GM12864 (cell line): ENCODE results near the gene MSN.
"Not testable (repeated sequence)": the region's sequence is repeated elsewhere in the genome, so short reads cannot be mapped to it uniquely, and the experiment has no call there.

Experiments
- DNase-seq: peaks from one replicate; pipeline ENCODE4 v3.0.0-alpha.2; 2011; ENCODE audit warnings: low read depth
- H3K4me3 ChIP-seq: 2 replicates; pipeline ENCODE4 v1.5.1; 2011; ENCODE audit warnings: mild to moderate bottlenecking, low read depth, low read length, control low read depth
- TF ChIP-seq, protein P1 (sequence below): IDR thresholded peaks from 2 replicates; pipeline ENCODE4 v1.5.1; 2011; ENCODE audit warnings: low read depth, mild to moderate bottlenecking, moderate library complexity, low read length, control low read depth, inconsistent platforms; ENCODE audit errors: missing control alignments

The MSN gene

DNA sequence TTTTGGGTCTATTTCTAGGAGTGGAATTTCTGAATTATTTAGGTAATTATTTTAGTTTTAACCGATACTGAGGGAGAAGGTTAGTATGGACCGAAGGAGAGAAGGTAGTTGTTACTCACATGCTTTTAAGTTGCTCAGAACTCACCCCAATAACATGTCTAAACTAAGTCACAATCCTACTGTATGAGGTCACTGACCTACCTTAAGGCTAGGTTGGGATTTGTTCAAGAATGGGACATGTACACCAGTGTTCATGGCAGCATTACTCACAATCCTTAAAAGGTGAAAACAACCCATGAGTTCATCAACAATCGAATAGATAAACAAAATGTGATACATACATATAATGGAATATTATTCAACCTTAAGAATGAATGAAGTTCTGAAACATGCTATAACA, 90.5 kb downstream of the MSN start:
- TF ChIP-seq, protein P1, sequence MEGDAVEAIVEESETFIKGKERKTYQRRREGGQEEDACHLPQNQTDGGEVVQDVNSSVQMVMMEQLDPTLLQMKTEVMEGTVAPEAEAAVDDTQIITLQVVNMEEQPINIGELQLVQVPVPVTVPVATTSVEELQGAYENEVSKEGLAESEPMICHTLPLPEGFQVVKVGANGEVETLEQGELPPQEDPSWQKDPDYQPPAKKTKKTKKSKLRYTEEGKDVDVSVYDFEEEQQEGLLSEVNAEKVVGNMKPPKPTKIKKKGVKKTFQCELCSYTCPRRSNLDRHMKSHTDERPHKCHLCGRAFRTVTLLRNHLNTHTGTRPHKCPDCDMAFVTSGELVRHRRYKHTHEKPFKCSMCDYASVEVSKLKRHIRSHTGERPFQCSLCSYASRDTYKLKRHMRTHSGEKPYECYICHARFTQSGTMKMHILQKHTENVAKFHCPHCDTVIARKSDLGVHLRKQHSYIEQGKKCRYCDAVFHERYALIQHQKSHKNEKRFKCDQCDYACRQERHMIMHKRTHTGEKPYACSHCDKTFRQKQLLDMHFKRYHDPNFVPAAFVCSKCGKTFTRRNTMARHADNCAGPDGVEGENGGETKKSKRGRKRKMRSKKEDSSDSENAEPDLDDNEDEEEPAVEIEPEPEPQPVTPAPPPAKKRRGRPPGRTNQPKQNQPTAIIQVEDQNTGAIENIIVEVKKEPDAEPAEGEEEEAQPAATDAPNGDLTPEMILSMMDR: no peak
- no peak overlapping the region for H3K4me3 ChIP-seq
- DNase-seq: no peak

DNA sequence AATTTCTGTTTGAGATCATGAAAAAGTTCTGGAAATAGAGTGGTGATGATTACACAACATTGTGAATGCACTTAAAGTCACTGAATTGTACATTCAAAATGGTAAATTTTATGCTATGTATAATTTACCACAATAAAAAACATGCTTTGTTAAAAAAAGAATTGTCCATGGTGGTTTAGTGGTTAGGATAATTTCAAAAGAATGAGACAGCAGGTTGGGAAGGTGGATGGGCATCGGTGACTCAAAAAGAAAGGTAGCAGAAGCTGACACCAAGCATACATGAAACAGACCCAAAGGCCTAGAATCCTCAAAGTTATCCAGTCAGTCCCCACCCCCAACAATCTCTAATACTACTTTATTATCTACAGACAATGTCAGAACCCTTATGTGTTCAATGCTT, 91.1 kb downstream of the MSN start:
- TF ChIP-seq, protein P1: no peak
- no peak for DNase-seq
- no peak overlapping the region for H3K4me3 ChIP-seq

DNA sequence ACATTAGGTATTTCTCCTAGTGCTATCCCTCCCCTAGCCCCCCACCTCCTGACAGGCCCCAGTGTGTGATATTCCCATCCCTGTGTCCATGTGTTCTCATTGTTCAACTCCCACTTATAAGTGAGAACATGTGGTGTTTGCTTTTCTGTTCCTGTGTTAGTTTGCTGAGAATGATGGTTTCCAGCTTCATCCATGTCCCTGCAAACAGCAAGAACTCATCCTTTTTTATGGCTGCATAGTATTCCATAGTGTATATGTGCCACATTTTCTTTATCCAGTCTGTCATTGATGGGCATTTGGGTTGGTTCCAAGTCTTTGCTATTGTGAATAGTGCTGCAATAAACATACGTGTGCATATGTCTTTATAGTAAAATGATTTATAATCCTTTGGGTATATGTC, 92.1 kb downstream of the MSN start:
- not testable (repeated sequence) for H3K4me3 ChIP-seq, DNase-seq

DNA sequence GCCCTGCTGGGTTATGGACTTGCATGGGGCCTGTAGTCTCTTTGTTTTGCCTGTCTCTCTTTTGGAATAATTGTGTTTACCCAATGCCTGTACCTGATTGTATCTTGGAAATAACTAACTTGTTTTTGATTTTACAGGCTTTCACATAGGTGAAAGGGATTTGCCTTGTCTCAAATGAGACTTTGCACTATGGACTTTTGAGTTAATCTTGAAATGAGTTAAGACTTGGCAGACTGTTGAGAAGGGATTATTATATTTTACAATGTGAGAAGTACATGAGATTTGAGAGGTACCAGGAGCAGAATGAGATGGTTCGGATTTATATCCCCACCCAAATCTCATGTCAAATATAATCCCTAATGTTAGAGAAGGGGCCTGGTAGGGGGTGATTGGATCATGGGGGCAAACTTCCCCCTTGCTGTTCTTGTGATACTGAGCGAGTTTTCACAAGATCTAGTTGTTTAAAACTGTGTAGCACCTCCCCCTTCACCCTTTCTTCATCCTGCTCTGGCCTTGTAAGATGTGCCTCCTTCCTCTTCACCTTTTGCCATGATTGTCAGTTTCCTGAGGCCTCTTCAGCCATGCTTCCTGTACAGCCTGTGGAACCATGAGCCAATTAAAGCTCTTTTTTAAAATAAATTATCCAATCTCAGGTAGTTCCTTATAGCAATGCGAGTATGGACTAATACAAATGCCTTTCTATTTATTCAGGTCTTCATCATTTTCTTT, 102.3 kb downstream of the MSN start:
- TF ChIP-seq, protein P1: no peak
- no peak for DNase-seq
- H3K4me3 ChIP-seq: no peak overlapping the region

DNA sequence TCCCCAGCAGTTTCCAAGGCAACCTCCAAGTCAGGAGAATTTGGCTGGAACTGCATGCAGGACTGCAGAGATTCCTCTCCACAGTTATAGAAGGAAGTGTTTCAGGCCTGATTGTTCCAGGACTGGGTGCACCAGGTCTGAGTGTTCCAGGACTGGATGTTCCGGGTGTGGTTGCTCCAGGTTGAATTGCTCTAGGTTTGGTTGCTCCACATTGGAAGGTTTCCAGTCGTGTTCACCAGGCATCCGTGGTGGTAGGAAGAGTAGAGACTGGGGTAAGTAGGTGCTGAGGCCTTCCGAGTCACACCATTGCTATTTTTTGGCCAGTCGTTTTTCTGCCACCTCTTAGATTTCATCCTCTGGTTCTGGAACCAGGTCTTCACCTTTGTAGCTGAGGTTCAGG, 105.4 kb downstream of the MSN start:
- DNase-seq: no peak
- no peak overlapping the region for H3K4me3 ChIP-seq
- TF ChIP-seq, protein P1: no peak

DNA sequence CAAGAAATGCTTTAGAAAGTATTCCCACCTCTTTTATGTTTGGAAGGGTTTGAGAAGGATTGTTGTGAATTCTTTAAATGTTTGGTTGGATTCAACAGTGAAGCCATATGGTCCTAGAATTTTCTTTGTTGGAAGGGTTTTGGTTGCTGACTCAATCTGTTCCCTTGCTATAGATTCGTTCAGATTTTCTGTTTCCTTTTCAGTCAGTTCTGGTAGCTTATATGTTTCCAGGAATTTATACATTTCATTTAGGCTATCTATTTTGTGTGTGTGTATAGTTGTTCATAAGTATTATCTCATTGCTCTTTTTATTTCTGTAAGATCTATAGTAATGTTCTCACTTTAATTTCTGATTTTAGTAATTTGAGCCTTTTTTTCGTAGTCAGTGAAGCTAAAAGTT, 114.4 kb downstream of the MSN start:
- no peak overlapping the region for H3K4me3 ChIP-seq
- TF ChIP-seq, protein P1: no peak
- no peak for DNase-seq

DNA sequence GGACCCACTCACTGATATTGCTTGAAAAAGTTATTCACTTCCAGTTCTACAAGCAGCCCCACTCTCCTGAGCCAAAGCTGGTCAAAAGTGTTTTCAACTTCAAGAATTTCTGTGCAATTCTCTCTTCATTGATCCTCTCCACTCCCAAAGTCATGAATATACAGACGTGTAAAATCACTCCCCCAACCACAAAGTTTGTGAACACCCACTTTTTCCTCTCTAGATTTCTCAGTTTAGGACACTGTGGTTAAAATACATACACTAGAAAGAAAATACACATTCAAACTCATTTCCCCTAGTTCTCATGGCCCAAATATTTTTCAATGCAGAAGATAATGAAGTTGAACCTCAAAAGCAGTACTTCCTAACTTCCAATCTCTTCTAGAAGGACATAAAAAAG, 116.3 kb downstream of the MSN start:
- TF ChIP-seq, protein P1: no peak
- DNase-seq: peak; percentile 3
- H3K4me3 ChIP-seq: no peak overlapping the region
